Measurements from ENCODE around the gene HEXB. TPM values are rescaled to one million over a fixed set of nuclear protein-coding genes. Genes with fewer than 3 reads are reported as not detected.

Gene HEXB
- 10 to 100 TPM; 46.9 to 85.8 (median 73.8) TPM for total RNA-seq

- Histone ChIP-seq H3K36me3 (peaks cover 12% of the 10 kb centered on the region), H3K4me3 (peak within 1 kb of the TSS; percentile 91), H3K9me3 (no peaks in the 10 kb centered on the region), H3K27me3 (no peaks in the 10 kb centered on the region), H3K27ac (peak within 1 kb of the TSS; percentile 87), H3K4me1 (peaks cover 16% of the 10 kb centered on the region)
- DNase-seq (ENCODE audit: low spot score in 2 of 2): peak; percentile 93 to 95
- peak in 1 of 2 donors; percentile 74 for TF ChIP-seq POLR2A (IDR thresholded peaks at IDR 0.05)
- peak in 1 of 3 donors; percentile 60 for TF ChIP-seq POLR2AphosphoS5 (IDR thresholded peaks at IDR 0.05)
- no peak for TF ChIP-seq EP300 (IDR thresholded peaks at IDR 0.05)
- WGBS: 12% methylated on average over 19 of the region's 78 CpGs
These were observed at the start of gene HEXB for GRCh38 chr5:74684900-74685851. Gene HEXB, plus strand, starts transcription at chr5:74685233. Its CDS starts 28 bp downstream, at chr5:74685261.

- Histone ChIP-seq H3K27me3 (no peaks in the 10 kb centered on the region), H3K27ac (no peak overlapping the region), H3K9me3 (no peaks in the 10 kb centered on the region), H3K4me3 (no peak overlapping the region), H3K4me1 (peaks cover 33% of the 10 kb centered on the region), H3K36me3 (peaks cover 10% of the 10 kb centered on the region)
- no peak for DNase-seq (ENCODE audit: low spot score in 2 of 2)
- 93% methylated on average over 12 of the region's 12 CpGs for WGBS
- TF ChIP-seq EP300 (IDR thresholded peaks at IDR 0.05) (no peak), POLR2A (IDR thresholded peaks at IDR 0.05) (no peak), POLR2AphosphoS5 (IDR thresholded peaks at IDR 0.05) (no peak), CTCF (IDR thresholded peaks at IDR 0.05) (no peak)
These were observed 48.9 kb upstream of the HEXB start for GRCh38 chr5:74636149-74636548.

GRCh38 chr5:74636552-74636951 is 48.5 kb upstream of the HEXB start:
- Histone ChIP-seq H3K4me3 (no peak overlapping the region), H3K27ac (no peak overlapping the region), H3K9me3 (no peaks in the 10 kb centered on the region), H3K4me1 (peaks cover 33% of the 10 kb centered on the region), H3K27me3 (no peaks in the 10 kb centered on the region), H3K36me3 (peaks cover 10% of the 10 kb centered on the region)
- WGBS: 84% methylated on average over 4 of the region's 4 CpGs
- TF ChIP-seq POLR2A (IDR thresholded peaks at IDR 0.05) (no peak), POLR2AphosphoS5 (IDR thresholded peaks at IDR 0.05) (no peak), EP300 (IDR thresholded peaks at IDR 0.05) (no peak), CTCF (IDR thresholded peaks at IDR 0.05) (no peak)
- DNase-seq (ENCODE audit: low spot score in 2 of 2): no peak

GRCh38 chr5:74638544-74638969 is 46.5 kb upstream of the HEXB start:
- no peak for DNase-seq (ENCODE audit: low spot score in 2 of 2)
- TF ChIP-seq CTCF (IDR thresholded peaks at IDR 0.05): no peak
- TF ChIP-seq POLR2A (IDR thresholded peaks at IDR 0.05): no peak
- no peak for TF ChIP-seq POLR2AphosphoS5 (IDR thresholded peaks at IDR 0.05)
- no peak for TF ChIP-seq EP300 (IDR thresholded peaks at IDR 0.05)

GRCh38 chr5:74638970-74639806 is 45.8 kb upstream of the HEXB start:
- H3K9me3 ChIP-seq: no peaks in the 10 kb centered on the region
- no peak for DNase-seq (ENCODE audit: low spot score in 2 of 2)
- 17% methylated on average over 10 of the region's 10 CpGs for WGBS
- no peak for TF ChIP-seq POLR2A (IDR thresholded peaks at IDR 0.05)
- TF ChIP-seq CTCF (IDR thresholded peaks at IDR 0.05): no peak
- TF ChIP-seq POLR2AphosphoS5 (IDR thresholded peaks at IDR 0.05): no peak
- TF ChIP-seq EP300 (IDR thresholded peaks at IDR 0.05): no peak
- no peaks in the 10 kb centered on the region for H3K27me3 ChIP-seq
- peak overlapping the region; percentile 85 for H3K27ac ChIP-seq
- H3K4me3 ChIP-seq: peak overlapping the region; percentile 83
- H3K4me1 ChIP-seq: peaks cover 36% of the 10 kb centered on the region
- H3K36me3 ChIP-seq: peaks cover 10% of the 10 kb centered on the region

More at GRCh38 chr5:74638544-74638969, 46.5 kb upstream of the HEXB start:
- no peaks in the 10 kb centered on the region for H3K27me3 ChIP-seq
- H3K27ac ChIP-seq: no peak overlapping the region
- H3K4me3 ChIP-seq: peak overlapping the region; percentile 5
- peaks cover 36% of the 10 kb centered on the region for H3K4me1 ChIP-seq
- no peaks in the 10 kb centered on the region for H3K9me3 ChIP-seq
- H3K36me3 ChIP-seq: peaks cover 10% of the 10 kb centered on the region
- WGBS: 86% methylated on average over 1 of the region's 1 CpG

Data from suprapubic skin (tissue), 4 donors.